ENCODE measurements around the gene BOC.

DNA sequence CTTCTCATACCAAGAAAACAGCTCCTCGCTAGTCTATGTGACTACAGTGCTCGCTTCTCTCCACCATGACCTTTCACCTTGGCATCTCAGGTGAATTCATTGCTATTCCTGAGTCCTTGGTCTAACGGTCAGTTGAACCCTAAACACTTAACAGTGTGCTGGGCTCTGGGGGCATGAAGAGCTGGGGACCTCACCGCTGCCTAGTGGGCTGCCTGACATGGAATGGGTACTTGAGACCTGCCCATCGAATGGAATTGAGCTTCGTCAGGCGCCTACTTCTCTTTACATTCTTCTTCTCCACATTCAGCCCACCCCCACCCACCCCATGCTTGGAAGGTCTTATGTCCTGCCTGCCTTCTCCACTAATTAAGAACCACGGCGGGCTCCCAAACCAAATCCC is 22.1 kb downstream of the BOC start:
- no peak for TF ChIP-seq POLR2A (IDR thresholded peaks at IDR 0.05; ENCODE audit: low read depth, low read length)
- TF ChIP-seq TAF1 (IDR thresholded peaks at IDR 0.05; ENCODE audit: borderline replicate concordance, low read depth, low read length) = no peak
